ENCODE results near the gene SIAH1.

DNA sequence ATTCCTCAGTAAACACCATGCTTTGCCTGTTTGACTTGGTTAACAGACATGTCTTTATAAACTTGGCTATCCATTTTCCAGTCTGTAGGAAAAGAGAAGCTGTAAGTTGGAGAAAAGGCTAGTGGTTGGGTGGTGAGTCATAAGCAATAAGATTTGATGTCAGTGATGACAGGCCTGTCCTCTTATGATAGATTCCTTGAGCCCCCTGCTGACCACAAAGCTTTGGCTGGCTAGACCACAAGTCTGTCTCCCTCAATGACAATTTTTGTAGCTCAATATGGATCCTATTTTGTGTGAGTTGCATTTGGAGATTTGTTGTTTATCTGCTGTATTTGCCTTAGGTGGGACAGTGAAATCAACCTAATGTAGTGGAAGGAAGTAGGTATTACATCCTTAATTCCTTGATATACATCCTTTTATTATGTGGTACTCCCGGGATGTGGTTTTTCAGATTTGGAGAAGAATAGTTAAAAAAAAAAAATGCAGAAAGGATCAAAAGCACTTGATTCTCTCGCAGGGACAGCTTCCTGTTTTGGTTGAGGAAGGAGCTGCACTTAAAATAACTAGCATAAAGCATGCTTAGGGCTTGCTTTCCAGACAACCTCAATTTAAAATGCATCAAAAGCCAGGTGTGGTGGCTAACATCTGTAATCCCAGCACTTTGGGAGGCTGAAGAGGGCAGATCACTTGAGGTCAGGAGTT lies 67.4 kb downstream of the SIAH1 start:
- TF ChIP-seq POLR2A (IDR thresholded peaks at IDR 0.05): no peak
- TF ChIP-seq, protein P1, sequence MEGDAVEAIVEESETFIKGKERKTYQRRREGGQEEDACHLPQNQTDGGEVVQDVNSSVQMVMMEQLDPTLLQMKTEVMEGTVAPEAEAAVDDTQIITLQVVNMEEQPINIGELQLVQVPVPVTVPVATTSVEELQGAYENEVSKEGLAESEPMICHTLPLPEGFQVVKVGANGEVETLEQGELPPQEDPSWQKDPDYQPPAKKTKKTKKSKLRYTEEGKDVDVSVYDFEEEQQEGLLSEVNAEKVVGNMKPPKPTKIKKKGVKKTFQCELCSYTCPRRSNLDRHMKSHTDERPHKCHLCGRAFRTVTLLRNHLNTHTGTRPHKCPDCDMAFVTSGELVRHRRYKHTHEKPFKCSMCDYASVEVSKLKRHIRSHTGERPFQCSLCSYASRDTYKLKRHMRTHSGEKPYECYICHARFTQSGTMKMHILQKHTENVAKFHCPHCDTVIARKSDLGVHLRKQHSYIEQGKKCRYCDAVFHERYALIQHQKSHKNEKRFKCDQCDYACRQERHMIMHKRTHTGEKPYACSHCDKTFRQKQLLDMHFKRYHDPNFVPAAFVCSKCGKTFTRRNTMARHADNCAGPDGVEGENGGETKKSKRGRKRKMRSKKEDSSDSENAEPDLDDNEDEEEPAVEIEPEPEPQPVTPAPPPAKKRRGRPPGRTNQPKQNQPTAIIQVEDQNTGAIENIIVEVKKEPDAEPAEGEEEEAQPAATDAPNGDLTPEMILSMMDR (IDR thresholded peaks at IDR 0.05): no peak

Data from right lobe of liver (tissue), 4 donors.